Skeletal muscle satellite cell (primary cell): ENCODE measurements around the gene NANOGP8.

Experiments used
- H3K27me3 ChIP-seq: 2 replicates; pipeline ENCODE4 v1.7.0; 2013; ENCODE audit warnings: low read length; ENCODE audit not compliant: control insufficient read depth, insufficient read depth
- H3K36me3 ChIP-seq: 2 replicates; pipeline ENCODE4 v1.7.0; 2013; ENCODE audit warnings: mild to moderate bottlenecking, control low read depth, low read length; ENCODE audit not compliant: insufficient read depth
- H3K4me1 ChIP-seq: 2 replicates; pipeline ENCODE4 v1.7.0; 2013; ENCODE audit warnings: low read length; ENCODE audit not compliant: control insufficient read depth, insufficient read depth
- H3K4me2 ChIP-seq: 2 replicates; pipeline ENCODE4 v1.7.0; 2013; ENCODE audit warnings: mild to moderate bottlenecking, low read length
- H3K4me3 ChIP-seq: 2 replicates; pipeline ENCODE4 v1.7.0; 2013; ENCODE audit warnings: low read length
- H3K9ac ChIP-seq: 2 replicates; pipeline ENCODE4 v1.7.0; 2013; ENCODE audit warnings: mild to moderate bottlenecking, low read depth, low read length, moderate library complexity
- H3K9me3 ChIP-seq: replicated peaks from 2 replicates; pipeline ENCODE4 v1.7.0; 2013; ENCODE audit warnings: mild to moderate bottlenecking, control low read depth, low read length

Gene NANOGP8

GRCh38 chr15:35054380-35054779, 30.7 kb downstream of the NANOGP8 start:
- H3K4me1 ChIP-seq = no peaks in the 10 kb centered on the region
- H3K4me3 ChIP-seq = no peak overlapping the region
- no peak overlapping the region for H3K4me2 ChIP-seq
- no peaks in the 10 kb centered on the region for H3K36me3 ChIP-seq
- H3K27me3 ChIP-seq = no peaks in the 10 kb centered on the region
- H3K9me3 ChIP-seq = no peaks in the 10 kb centered on the region
- no peak overlapping the region for H3K9ac ChIP-seq

- H3K4me2 ChIP-seq = no peak overlapping the region
Observed at GRCh38 chr15:35047996-35048395, 37.1 kb downstream of the NANOGP8 start.

GRCh38 chr15:35047528-35047927, 37.6 kb downstream of the NANOGP8 start:
- H3K4me2 ChIP-seq = no peak overlapping the region
- no peaks in the 10 kb centered on the region for H3K36me3 ChIP-seq
- H3K4me3 ChIP-seq = no peak overlapping the region
- no peak overlapping the region for H3K9ac ChIP-seq
- H3K4me1 ChIP-seq = no peaks in the 10 kb centered on the region
- H3K27me3 ChIP-seq = no peaks in the 10 kb centered on the region
- H3K9me3 ChIP-seq = no peaks in the 10 kb centered on the region

More at GRCh38 chr15:35047996-35048395, 37.1 kb downstream of the NANOGP8 start:
- Histone ChIP-seq H3K27me3 (no peaks in the 10 kb centered on the region), H3K4me1 (no peaks in the 10 kb centered on the region), H3K4me3 (no peak overlapping the region), H3K9ac (no peak overlapping the region), H3K36me3 (no peaks in the 10 kb centered on the region), H3K9me3 (no peaks in the 10 kb centered on the region)

GRCh38 chr15:35043373-35044095, 41.6 kb downstream of the NANOGP8 start:
- Histone ChIP-seq H3K4me1 (peaks cover 6% of the 10 kb centered on the region), H3K36me3 (no peaks in the 10 kb centered on the region), H3K9ac (no peak overlapping the region), H3K4me2 (no peak overlapping the region), H3K27me3 (no peaks in the 10 kb centered on the region), H3K9me3 (no peaks in the 10 kb centered on the region), H3K4me3 (no peak overlapping the region)

- H3K4me1 ChIP-seq = peaks cover 8% of the 10 kb centered on the region
- H3K27me3 ChIP-seq = no peaks in the 10 kb centered on the region
- H3K4me3 ChIP-seq = no peak overlapping the region
- H3K9ac ChIP-seq = no peak overlapping the region
- H3K4me2 ChIP-seq = no peak overlapping the region
- no peaks in the 10 kb centered on the region for H3K9me3 ChIP-seq
- H3K36me3 ChIP-seq = no peaks in the 10 kb centered on the region
Observed at GRCh38 chr15:35040339-35041255, 44.5 kb downstream of the NANOGP8 start.

GRCh38 chr15:35038626-35039451, 46.3 kb downstream of the NANOGP8 start:
- Histone ChIP-seq H3K4me1 (peaks cover 8% of the 10 kb centered on the region), H3K4me3 (no peak overlapping the region), H3K9ac (no peak overlapping the region), H3K9me3 (no peaks in the 10 kb centered on the region), H3K27me3 (no peaks in the 10 kb centered on the region), H3K4me2 (peak overlapping the region; percentile 20), H3K36me3 (no peaks in the 10 kb centered on the region)
